WTC11 (cell line): ENCODE data around the gene SLC25A51. TPM values are rescaled to one million over a fixed set of nuclear protein-coding genes. Genes with fewer than 3 reads are reported as not detected.

Experiments
- ATAC-seq: fragments of 200-7000 bp; cut with Tn5 transposase; 2 replicates; pipeline ENCODE4 v1.10.0; 2021; ENCODE audit warnings: mild to moderate bottlenecking, moderate library complexity
- Bru-seq: library from RNA; stranded (reverse); fragments of 400-500 nt; gene quantifications from one replicate; lab custom pipeline; 2021; lab: Mats Ljungman, UMichigan
- CTCF ChIA-PET: fragments of 300-600 bp; sonication (Branson Sonifier 250); formaldehyde crosslinking; loops from one replicate; lab custom pipeline; 2021; ENCODE audit warnings: antibody characterized with exemption; lab: Charles Lee
- POLR2A ChIA-PET: fragments of 350-600 bp; sonication (Branson Sonifier 250); formaldehyde crosslinking; loops from one replicate; lab custom pipeline; 2021; ENCODE audit warnings: antibody characterized with exemption; lab: Charles Lee
- DNase-seq: peaks from one replicate; pipeline ENCODE4 v3.0.0; 2021; ENCODE audit warnings: low spot score
- H3K27ac Mint-ChIP-seq: 2 replicates; pipeline ENCODE4 v1.8.0; 2021; ENCODE audit warnings: mixed read lengths
- H3K27me3 Mint-ChIP-seq: 2 replicates; pipeline ENCODE4 v1.8.0; 2021; ENCODE audit warnings: low read depth, mild to moderate bottlenecking, moderate library complexity, mixed read lengths
- H3K36me3 Mint-ChIP-seq: 2 replicates; pipeline ENCODE4 v1.8.0; 2021; ENCODE audit warnings: mixed read lengths
- H3K4me1 Mint-ChIP-seq: 2 replicates; pipeline ENCODE4 v1.8.0; 2022; ENCODE audit warnings: mixed read lengths
- H3K4me3 Mint-ChIP-seq: 2 replicates; pipeline ENCODE4 v1.8.0; 2021; ENCODE audit warnings: mild to moderate bottlenecking, moderate library complexity, mixed read lengths
- H3K9me3 Mint-ChIP-seq: 2 replicates; pipeline ENCODE4 v1.8.0; 2021; ENCODE audit warnings: mixed read lengths
- CREM ChIP-seq: sonication (generic); formaldehyde crosslinking; IDR thresholded peaks from 2 replicates; pipeline ENCODE4 v1.8.1; 2022; ENCODE audit warnings: mild to moderate bottlenecking, missing genetic modification reagents, moderate library complexity
- CTCF ChIP-seq: fragments of 200-600 bp; IDR thresholded peaks from 2 replicates; pipeline ENCODE4 v1.8.0; 2022; ENCODE audit warnings: antibody characterized with exemption
- ESRRA ChIP-seq: sonication (generic); formaldehyde crosslinking; IDR thresholded peaks from 2 replicates; pipeline ENCODE4 v1.8.1; 2022; ENCODE audit warnings: mild to moderate bottlenecking, missing genetic modification reagents, borderline replicate concordance
- HMGXB4 ChIP-seq: sonication (generic); formaldehyde crosslinking; IDR thresholded peaks from 2 replicates; pipeline ENCODE4 v1.8.1; 2023; ENCODE audit warnings: mild to moderate bottlenecking, moderate library complexity, missing genetic modification reagents
- MXD4 ChIP-seq: fragments of 250-450 bp; sonication (Bioruptor Pico); IDR thresholded peaks from 2 replicates; pipeline ENCODE4 v1.8.0; 2021; ENCODE audit warnings: mild to moderate bottlenecking, moderate library complexity, borderline replicate concordance
- NFATC4 ChIP-seq: fragments of 250-450 bp; sonication (Bioruptor Pico); IDR thresholded peaks from 2 replicates; pipeline ENCODE4 v1.9.0; 2021; ENCODE audit warnings: mild to moderate bottlenecking
- PRRX2 ChIP-seq: fragments of 250-450 bp; sonication (Bioruptor Pico); IDR thresholded peaks from 2 replicates; pipeline ENCODE4 v1.8.0; 2021; ENCODE audit warnings: mild to moderate bottlenecking
- RELA ChIP-seq: sonication (generic); formaldehyde crosslinking; IDR thresholded peaks from 2 replicates; pipeline ENCODE4 v1.8.1; 2022; ENCODE audit warnings: missing genetic modification reagents, mild to moderate bottlenecking, borderline replicate concordance
- SMAD4 ChIP-seq: sonication (generic); formaldehyde crosslinking; IDR thresholded peaks from 2 replicates; pipeline ENCODE4 v1.8.0; 2022; ENCODE audit warnings: mild to moderate bottlenecking, missing genetic modification reagents
- SP1 ChIP-seq: sonication (generic); formaldehyde crosslinking; conservative IDR thresholded peaks from 2 replicates; pipeline ENCODE4 v1.8.1; 2022; ENCODE audit warnings: missing genetic modification reagents
- TEAD1 ChIP-seq: sonication (generic); formaldehyde crosslinking; IDR thresholded peaks from 2 replicates; pipeline ENCODE4 v1.8.0; 2022; ENCODE audit warnings: mild to moderate bottlenecking, missing genetic modification reagents
- TEAD4 ChIP-seq: sonication (generic); formaldehyde crosslinking; IDR thresholded peaks from 2 replicates; pipeline ENCODE4 v1.8.0; 2022; ENCODE audit warnings: mild to moderate bottlenecking, missing genetic modification reagents
- ZNF121 ChIP-seq: sonication (generic); formaldehyde crosslinking; IDR thresholded peaks from 2 replicates; pipeline ENCODE4 v1.8.0; 2023; ENCODE audit warnings: missing genetic modification reagents
- ZNF512 ChIP-seq: sonication (generic); formaldehyde crosslinking; IDR thresholded peaks from 2 replicates; pipeline ENCODE4 v1.8.1; 2022; ENCODE audit warnings: missing genetic modification reagents, borderline replicate concordance
- long read RNA-seq, 3 experiments: library from RNA in 1 of 3; library from capped mRNA in 1 of 3; library from polyadenylated mRNA in 1 of 3; unstranded in 2 of 3; stranded (forward) in 1 of 3; transcript quantifications; one replicate each; pipeline ENCODE4 v2.0.0, GENCODE V29; 2021
- total RNA-seq: library from RNA; stranded (reverse); gene quantifications from 3 replicates; pipeline ENCODE4 v1.2.3, GENCODE V29; 2021
- TF ChIP-seq, protein P1 (sequence below): sonication (generic); formaldehyde crosslinking; IDR thresholded peaks from 2 replicates; pipeline ENCODE4 v1.8.0; 2023; ENCODE audit warnings: missing genetic modification reagents, mild to moderate bottlenecking, borderline replicate concordance
- TF ChIP-seq, protein P2 (sequence below): sonication (generic); formaldehyde crosslinking; IDR thresholded peaks from 2 replicates; pipeline ENCODE4 v1.8.1; 2022; ENCODE audit warnings: mild to moderate bottlenecking, moderate library complexity, missing genetic modification reagents
- TF ChIP-seq, protein P3 (sequence below): sonication (generic); formaldehyde crosslinking; IDR thresholded peaks from 2 replicates; pipeline ENCODE4 v1.8.1; 2023; ENCODE audit warnings: mild to moderate bottlenecking, missing genetic modification reagents, moderate library complexity
- TF ChIP-seq, protein P4 (sequence below): sonication (generic); formaldehyde crosslinking; IDR thresholded peaks from 2 replicates; pipeline ENCODE4 v1.8.0; 2023; ENCODE audit warnings: mild to moderate bottlenecking, missing genetic modification reagents
- TF ChIP-seq, protein P5 (sequence below): sonication (generic); formaldehyde crosslinking; IDR thresholded peaks from 2 replicates; pipeline ENCODE4 v1.8.0; 2022; ENCODE audit warnings: mild to moderate bottlenecking, missing genetic modification reagents

Gene SLC25A51
- total RNA-seq = 15.0 to 16.2 TPM (median 15.4 TPM) in 3 replicates
- percentile 92 among the genes with signal in this experiment for Bru-seq, nascent RNA
- long read RNA-seq, experiment 1, partial matches to known transcripts = 3 of 14 reads
- long read RNA-seq, experiment 1, other reads (novel, unspliced or antisense) = 8 of 14 reads
- long read RNA-seq, experiment 2, partial matches to known transcripts = 1 of 5 reads
- long read RNA-seq, experiment 2, other reads (novel, unspliced or antisense) = 4 of 5 reads
- long read RNA-seq, experiment 3, transcript SLC25A51-201 (3 exons, 1,130 nt) = major isoform, 5 of 17 reads
- long read RNA-seq, experiment 3, partial matches to known transcripts = 0 of 17 reads
- long read RNA-seq, experiment 3, other reads (novel, unspliced or antisense) = 11 of 17 reads

GRCh38 chr9:37903647-37904444 is at the start of gene SLC25A51:
TSS of gene SLC25A51 (minus strand) at chr9:37904127. CDS start at chr9:37888550, 15,577 bp downstream.
- Mint-ChIP-seq H3K36me3 (peaks cover 7% of the 10 kb centered on the region), H3K4me1 (peaks cover 18% of the 10 kb centered on the region), H3K27ac (peak within 1 kb of the TSS; percentile 76), H3K9me3 (no peaks in the 10 kb centered on the region), H3K4me3 (peak within 1 kb of the TSS; percentile 79), H3K27me3 (peaks cover 8% of the 10 kb centered on the region; the same call in 1 of the 2 replicates)
- ATAC-seq (peak; percentile 92), DNase-seq (peak; percentile 96)
- CTCF ChIA-PET = interaction anchor here (0.6 to 3.6 kb wide), 10 partner anchors 10 to 360 kb away, joined by 3 to 22 read pairs (median 3); no protein-coding TSS in a partner anchor
- POLR2A ChIA-PET = interaction anchor here (1.0 kb wide), 1 partner anchor 165 kb away, joined by 4 read pairs; the partner anchor contains the start of gene SHB
- TF ChIP-seq CTCF (peak; percentile 78), ZNF121 (CRISPR knock-in tag) (peak; percentile 83), ESRRA (CRISPR knock-in tag) (0 out of 2 replicates have a peak, but pooled peaks have one; percentile 50), CREM (peak; percentile 69; the same call in 1 of the 2 replicates), HMGXB4 (CRISPR knock-in tag) (peak; percentile 96), PRRX2 (CRISPR knock-in tag) (no peak), TEAD1 (CRISPR knock-in tag) (peak; percentile 91), SMAD4 (no peak), ZNF512 (CRISPR knock-in tag) (0 out of 2 replicates have a peak, but pooled peaks have one; percentile 6), SP1 (CRISPR knock-in tag) (peak; percentile 82), RELA (CRISPR knock-in tag) (peak; percentile 69; the same call in 1 of the 2 replicates), MXD4 (CRISPR knock-in tag) (no peak), NFATC4 (no peak), TEAD4 (CRISPR knock-in tag) (0 out of 2 replicates have a peak, but pooled peaks have one; percentile 8)
- TF ChIP-seq, protein P1, sequence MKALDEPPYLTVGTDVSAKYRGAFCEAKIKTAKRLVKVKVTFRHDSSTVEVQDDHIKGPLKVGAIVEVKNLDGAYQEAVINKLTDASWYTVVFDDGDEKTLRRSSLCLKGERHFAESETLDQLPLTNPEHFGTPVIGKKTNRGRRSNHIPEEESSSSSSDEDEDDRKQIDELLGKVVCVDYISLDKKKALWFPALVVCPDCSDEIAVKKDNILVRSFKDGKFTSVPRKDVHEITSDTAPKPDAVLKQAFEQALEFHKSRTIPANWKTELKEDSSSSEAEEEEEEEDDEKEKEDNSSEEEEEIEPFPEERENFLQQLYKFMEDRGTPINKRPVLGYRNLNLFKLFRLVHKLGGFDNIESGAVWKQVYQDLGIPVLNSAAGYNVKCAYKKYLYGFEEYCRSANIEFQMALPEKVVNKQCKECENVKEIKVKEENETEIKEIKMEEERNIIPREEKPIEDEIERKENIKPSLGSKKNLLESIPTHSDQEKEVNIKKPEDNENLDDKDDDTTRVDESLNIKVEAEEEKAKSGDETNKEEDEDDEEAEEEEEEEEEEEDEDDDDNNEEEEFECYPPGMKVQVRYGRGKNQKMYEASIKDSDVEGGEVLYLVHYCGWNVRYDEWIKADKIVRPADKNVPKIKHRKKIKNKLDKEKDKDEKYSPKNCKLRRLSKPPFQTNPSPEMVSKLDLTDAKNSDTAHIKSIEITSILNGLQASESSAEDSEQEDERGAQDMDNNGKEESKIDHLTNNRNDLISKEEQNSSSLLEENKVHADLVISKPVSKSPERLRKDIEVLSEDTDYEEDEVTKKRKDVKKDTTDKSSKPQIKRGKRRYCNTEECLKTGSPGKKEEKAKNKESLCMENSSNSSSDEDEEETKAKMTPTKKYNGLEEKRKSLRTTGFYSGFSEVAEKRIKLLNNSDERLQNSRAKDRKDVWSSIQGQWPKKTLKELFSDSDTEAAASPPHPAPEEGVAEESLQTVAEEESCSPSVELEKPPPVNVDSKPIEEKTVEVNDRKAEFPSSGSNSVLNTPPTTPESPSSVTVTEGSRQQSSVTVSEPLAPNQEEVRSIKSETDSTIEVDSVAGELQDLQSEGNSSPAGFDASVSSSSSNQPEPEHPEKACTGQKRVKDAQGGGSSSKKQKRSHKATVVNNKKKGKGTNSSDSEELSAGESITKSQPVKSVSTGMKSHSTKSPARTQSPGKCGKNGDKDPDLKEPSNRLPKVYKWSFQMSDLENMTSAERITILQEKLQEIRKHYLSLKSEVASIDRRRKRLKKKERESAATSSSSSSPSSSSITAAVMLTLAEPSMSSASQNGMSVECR (CRISPR knock-in tag) = peak; percentile 95
- TF ChIP-seq, protein P2, sequence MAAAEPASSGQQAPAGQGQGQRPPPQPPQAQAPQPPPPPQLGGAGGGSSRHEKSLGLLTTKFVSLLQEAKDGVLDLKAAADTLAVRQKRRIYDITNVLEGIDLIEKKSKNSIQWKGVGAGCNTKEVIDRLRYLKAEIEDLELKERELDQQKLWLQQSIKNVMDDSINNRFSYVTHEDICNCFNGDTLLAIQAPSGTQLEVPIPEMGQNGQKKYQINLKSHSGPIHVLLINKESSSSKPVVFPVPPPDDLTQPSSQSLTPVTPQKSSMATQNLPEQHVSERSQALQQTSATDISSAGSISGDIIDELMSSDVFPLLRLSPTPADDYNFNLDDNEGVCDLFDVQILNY (CRISPR knock-in tag) = peak; percentile 80
- TF ChIP-seq, protein P3, sequence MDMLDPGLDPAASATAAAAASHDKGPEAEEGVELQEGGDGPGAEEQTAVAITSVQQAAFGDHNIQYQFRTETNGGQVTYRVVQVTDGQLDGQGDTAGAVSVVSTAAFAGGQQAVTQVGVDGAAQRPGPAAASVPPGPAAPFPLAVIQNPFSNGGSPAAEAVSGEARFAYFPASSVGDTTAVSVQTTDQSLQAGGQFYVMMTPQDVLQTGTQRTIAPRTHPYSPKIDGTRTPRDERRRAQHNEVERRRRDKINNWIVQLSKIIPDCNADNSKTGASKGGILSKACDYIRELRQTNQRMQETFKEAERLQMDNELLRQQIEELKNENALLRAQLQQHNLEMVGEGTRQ (CRISPR knock-in tag) = peak; percentile 99
- TF ChIP-seq, protein P4, sequence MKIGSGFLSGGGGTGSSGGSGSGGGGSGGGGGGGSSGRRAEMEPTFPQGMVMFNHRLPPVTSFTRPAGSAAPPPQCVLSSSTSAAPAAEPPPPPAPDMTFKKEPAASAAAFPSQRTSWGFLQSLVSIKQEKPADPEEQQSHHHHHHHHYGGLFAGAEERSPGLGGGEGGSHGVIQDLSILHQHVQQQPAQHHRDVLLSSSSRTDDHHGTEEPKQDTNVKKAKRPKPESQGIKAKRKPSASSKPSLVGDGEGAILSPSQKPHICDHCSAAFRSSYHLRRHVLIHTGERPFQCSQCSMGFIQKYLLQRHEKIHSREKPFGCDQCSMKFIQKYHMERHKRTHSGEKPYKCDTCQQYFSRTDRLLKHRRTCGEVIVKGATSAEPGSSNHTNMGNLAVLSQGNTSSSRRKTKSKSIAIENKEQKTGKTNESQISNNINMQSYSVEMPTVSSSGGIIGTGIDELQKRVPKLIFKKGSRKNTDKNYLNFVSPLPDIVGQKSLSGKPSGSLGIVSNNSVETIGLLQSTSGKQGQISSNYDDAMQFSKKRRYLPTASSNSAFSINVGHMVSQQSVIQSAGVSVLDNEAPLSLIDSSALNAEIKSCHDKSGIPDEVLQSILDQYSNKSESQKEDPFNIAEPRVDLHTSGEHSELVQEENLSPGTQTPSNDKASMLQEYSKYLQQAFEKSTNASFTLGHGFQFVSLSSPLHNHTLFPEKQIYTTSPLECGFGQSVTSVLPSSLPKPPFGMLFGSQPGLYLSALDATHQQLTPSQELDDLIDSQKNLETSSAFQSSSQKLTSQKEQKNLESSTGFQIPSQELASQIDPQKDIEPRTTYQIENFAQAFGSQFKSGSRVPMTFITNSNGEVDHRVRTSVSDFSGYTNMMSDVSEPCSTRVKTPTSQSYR (CRISPR knock-in tag) = peak; percentile 67; the same call in 1 of the 2 replicates
- TF ChIP-seq, protein P5, sequence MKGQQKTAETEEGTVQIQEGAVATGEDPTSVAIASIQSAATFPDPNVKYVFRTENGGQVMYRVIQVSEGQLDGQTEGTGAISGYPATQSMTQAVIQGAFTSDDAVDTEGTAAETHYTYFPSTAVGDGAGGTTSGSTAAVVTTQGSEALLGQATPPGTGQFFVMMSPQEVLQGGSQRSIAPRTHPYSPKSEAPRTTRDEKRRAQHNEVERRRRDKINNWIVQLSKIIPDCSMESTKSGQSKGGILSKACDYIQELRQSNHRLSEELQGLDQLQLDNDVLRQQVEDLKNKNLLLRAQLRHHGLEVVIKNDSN (CRISPR knock-in tag) = peak; percentile 99
